Esophagus squamous epithelium (tissue), 5 donors: ENCODE measurements around the gene NPHP1. TPM values are rescaled to one million over a fixed set of nuclear protein-coding genes. Genes with fewer than 3 reads are reported as not detected.
"Not testable (repeated sequence)": the region's sequence is repeated elsewhere in the genome, so short reads cannot be mapped to it uniquely, and the experiment has no call there.

ENCODE experiments used
- DNase-seq: peaks from one replicate; lab custom pipeline; 2025; lab: John Stamatoyannopoulos, UW
- H3K27ac ChIP-seq, 4 donors: fragments of 200-600 bp; sonication (generic); one replicate each; pipeline ENCODE4 v1.5.1; 2016 to 2019; ENCODE audit warnings: mild to moderate bottlenecking in 1 of 4
- H3K27me3 ChIP-seq, 4 donors: fragments of 200-600 bp; sonication (generic); 1 replicate in 3 of 4; 2 replicates in 1 of 4; pipeline versions ENCODE4 v1.5.1 to v1.6.0; 2017 to 2021; ENCODE audit warnings: antibody characterized with exemption in 1 of 4
- H3K36me3 ChIP-seq, 3 donors: fragments of 200-600 bp; sonication (generic); one replicate each; pipeline ENCODE4 v1.5.1; 2016 to 2019
- H3K4me1 ChIP-seq, 3 donors: fragments of 200-600 bp; sonication (generic); one replicate each; pipeline ENCODE4 v1.5.1; 2017 to 2019
- H3K4me3 ChIP-seq, 4 donors: fragments of 200-600 bp; sonication (generic); 1 replicate in 3 of 4; 2 replicates in 1 of 4; pipeline ENCODE4 v1.5.1; 2016 to 2019; ENCODE audit warnings: mild to moderate bottlenecking in 2 of 4, moderate library complexity in 1 of 4
- H3K9me3 ChIP-seq, 3 donors: fragments of 200-600 bp; sonication (generic); one replicate each; pipeline ENCODE4 v1.5.1; 2016 to 2019
- POLR2A ChIP-seq, 4 donors: fragments of 450-650 bp; IDR thresholded peaks; one replicate each; pipeline ENCODE4 v1.6.1; 2017; ENCODE audit warnings: antibody characterized with exemption in 4 of 4, mild to moderate bottlenecking in 4 of 4, moderate library complexity in 3 of 4
- WGBS, 2 donors: methylation state at CpG; one replicate each; pipeline ENCODE4 v1.1.5; 2018; 5-methylcytosine and 5-hydroxymethylcytosine counted together
- intact Hi-C: fragments of 100-400 bp; cut with DNase I; formaldehyde crosslinking; loops from one replicate; pipeline ENCODE4 v1.15.0; 2022
- total RNA-seq, 4 donors: library from RNA; depleted of rRNA; stranded (reverse); fragments of >200 nt; gene quantifications; one replicate each; pipeline ENCODE4 v1.1.0, GENCODE V29; 2016
- TF ChIP-seq, protein P1 (sequence below), 6 experiments: fragments of 450-650 bp in 4 of 6; fragments of 200-600 bp in 2 of 6; sonication (generic) in 2 of 6; IDR thresholded peaks; one replicate each; pipeline ENCODE4 v1.5.1; 2016 to 2019; ENCODE audit warnings: antibody characterized with exemption in 6 of 6, mild to moderate bottlenecking in 4 of 6, moderate library complexity in 4 of 6
- donor health status: DM: yes; HTN: yes; CAD: no.

NPHP1 gene
- total RNA-seq, 4 donors from 2014 or later, result 0.57 to 3.8 (median 1.5) TPM

DNA sequence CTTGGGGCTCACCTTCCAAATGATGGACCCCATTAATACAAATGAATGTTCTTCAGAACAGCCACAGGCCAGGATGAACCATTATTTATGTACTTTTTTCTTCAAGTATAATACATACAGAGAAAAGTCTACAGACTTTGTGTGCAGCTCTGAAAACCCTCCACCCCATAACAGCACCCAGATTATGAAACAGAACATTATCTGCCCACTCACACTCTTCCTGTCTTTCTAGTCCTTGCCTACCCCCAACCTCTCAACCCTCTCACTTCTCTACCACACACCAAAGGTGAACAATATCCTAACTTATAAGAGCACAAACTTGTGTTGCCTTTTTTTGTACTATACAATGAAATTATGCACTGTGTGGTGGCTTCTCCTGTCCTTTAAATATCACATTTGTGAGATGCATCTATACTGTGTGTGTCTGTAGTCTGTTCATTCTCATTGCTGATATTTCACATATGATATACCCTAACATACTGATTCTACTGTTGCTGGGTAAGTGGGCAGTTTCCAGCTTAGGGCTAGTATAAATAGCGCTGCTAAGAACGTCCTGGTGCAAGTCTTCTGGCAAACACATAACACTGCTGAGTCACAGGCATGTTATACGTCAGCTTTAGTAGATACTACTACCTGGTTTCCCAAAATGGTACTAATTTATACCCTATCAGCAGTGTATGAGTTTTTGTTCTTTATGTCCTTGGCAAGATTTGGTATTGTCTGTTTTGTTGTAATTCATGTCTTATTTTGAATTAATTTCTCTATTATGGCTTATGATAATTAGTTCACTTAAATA is 1.0 kb upstream of the NPHP1 start:
- Histone ChIP-seq H3K27me3 (no peaks in the 10 kb centered on the region), H3K4me1 (peaks cover 6 to 28% (median 7%) of the 10 kb centered on the region in 3 donors), H3K4me3 (peak overlapping the region in 2 of 4 donors; percentile 57 to 73), H3K27ac (peak overlapping the region in 1 of 4 donors; percentile 77), H3K36me3 (peaks cover 0 to 30% (median 0%) of the 10 kb centered on the region in 3 donors), H3K9me3 (no peaks in the 10 kb centered on the region)
- TF ChIP-seq POLR2A (IDR thresholded peaks at IDR 0.05), result no peak
- TF ChIP-seq, protein P1, sequence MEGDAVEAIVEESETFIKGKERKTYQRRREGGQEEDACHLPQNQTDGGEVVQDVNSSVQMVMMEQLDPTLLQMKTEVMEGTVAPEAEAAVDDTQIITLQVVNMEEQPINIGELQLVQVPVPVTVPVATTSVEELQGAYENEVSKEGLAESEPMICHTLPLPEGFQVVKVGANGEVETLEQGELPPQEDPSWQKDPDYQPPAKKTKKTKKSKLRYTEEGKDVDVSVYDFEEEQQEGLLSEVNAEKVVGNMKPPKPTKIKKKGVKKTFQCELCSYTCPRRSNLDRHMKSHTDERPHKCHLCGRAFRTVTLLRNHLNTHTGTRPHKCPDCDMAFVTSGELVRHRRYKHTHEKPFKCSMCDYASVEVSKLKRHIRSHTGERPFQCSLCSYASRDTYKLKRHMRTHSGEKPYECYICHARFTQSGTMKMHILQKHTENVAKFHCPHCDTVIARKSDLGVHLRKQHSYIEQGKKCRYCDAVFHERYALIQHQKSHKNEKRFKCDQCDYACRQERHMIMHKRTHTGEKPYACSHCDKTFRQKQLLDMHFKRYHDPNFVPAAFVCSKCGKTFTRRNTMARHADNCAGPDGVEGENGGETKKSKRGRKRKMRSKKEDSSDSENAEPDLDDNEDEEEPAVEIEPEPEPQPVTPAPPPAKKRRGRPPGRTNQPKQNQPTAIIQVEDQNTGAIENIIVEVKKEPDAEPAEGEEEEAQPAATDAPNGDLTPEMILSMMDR (IDR thresholded peaks at IDR 0.05), result no peak
- 27 to 43% methylated on average over 3 of the region's 3 CpGs for WGBS, 2 donors
- DNase-seq, result no peak
- intact Hi-C loops, result no loop called here

DNA sequence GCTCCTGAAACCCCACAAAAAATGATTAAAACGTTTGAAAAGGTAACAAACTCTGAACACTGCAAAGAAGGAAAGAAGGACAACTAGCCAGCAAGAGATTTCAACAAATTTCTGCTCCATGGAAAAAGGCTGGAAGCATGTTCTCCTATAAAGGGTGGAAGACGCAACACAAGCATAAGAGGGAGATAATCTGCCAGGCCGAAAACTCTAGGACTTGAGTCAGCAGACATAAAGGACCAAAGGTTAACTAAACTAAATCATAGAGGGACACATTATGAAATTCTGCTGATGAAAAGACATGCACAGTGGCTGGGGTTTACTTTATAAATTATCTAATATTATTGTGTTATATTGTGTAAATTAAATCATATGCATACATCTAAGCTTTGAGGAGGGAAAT is 6.8 kb downstream of the NPHP1 start:
- TF ChIP-seq, protein P1 (IDR thresholded peaks at IDR 0.05), result no peak
- TF ChIP-seq POLR2A (IDR thresholded peaks at IDR 0.05), result no peak
- intact Hi-C loops, result no loop called here
- Histone ChIP-seq H3K27me3 (no peaks in the 10 kb centered on the region), H3K4me3 (no peak overlapping the region), H3K9me3 (no peaks in the 10 kb centered on the region), H3K36me3 (peaks cover 0 to 10% (median 0%) of the 10 kb centered on the region in 3 donors), H3K4me1 (no peaks in the 10 kb centered on the region), H3K27ac (no peak overlapping the region)
- no peak for DNase-seq
- 69 to 75% methylated on average over 3 of the region's 3 CpGs for WGBS, 2 donors

DNA sequence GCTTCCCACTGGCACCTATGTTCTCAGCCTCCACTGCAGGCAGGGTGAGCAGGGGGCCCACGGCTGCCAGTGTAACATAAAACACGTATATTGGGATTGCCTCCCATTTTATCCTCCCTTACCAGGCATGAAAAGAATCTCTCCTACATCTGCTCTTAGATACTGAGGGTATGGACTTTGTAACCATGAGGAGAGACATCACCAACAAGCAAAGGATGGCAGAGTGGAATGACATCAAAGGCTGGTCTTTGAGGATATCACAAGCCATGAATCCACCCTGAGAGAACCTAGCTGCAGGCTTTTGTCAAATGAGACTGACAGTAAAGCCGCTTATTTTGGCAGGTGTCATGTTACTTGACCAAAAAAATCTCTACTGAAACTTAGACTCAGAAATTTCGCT is 7.4 kb downstream of the NPHP1 start:
- Histone ChIP-seq H3K4me3 (no peak overlapping the region), H3K36me3 (peaks cover 0 to 10% (median 0%) of the 10 kb centered on the region in 3 donors), H3K9me3 (no peaks in the 10 kb centered on the region), H3K4me1 (no peaks in the 10 kb centered on the region), H3K27ac (no peak overlapping the region), H3K27me3 (no peaks in the 10 kb centered on the region)
- TF ChIP-seq POLR2A (IDR thresholded peaks at IDR 0.05), result no peak
- TF ChIP-seq, protein P1 (IDR thresholded peaks at IDR 0.05), result no peak
- intact Hi-C loops, result no loop called here
- DNase-seq, result no peak
- WGBS, 2 donors, result 88 to 93% methylated on average over 4 of the region's 4 CpGs

DNA sequence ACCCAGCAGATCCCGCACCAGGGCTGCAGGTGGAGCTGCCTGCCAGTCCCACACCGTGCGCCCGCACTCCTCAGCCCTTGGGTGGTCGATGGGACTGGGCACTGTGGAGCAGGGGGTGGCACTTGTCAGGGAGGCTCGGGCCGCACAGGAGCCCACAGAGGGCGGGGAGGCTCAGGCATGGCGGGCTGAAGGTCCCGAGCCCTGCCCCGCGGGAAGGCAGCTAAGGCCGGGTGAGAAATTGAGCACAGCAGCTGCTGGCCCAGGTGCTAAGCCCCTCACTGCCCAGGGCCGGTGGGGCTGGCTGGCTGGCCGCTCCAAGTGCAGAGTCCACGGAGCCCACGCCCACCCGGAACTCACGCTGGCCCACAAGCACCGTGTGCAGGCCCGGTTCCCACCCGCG is 14.6 kb downstream of the NPHP1 start:
- intact Hi-C loops, result not testable (repeated sequence)

DNA sequence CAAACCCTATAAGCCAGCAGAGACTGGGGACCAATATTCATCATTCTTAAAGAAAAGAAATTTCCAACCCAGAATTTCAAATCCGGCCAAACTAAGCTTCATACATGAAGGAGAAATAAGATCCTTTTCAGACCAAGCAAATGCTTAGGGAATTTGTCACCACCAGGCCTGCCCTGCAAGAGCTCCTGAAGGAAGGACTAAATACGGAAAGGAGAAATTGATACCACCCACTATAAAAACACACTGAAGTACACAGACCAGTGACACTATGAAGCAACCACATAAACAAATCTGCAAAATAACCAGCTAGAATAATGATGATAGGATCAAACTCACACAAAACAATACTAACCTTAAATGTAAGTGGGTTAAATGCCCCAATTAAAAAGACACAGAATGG is 22.4 kb downstream of the NPHP1 start:
- DNase-seq, result no peak
- Histone ChIP-seq H3K27ac (no peak overlapping the region), H3K9me3 (peaks cover 0 to 13% (median 10%) of the 10 kb centered on the region in 3 donors), H3K27me3 (no peaks in the 10 kb centered on the region), H3K4me1 (peaks cover 0 to 15% (median 7%) of the 10 kb centered on the region in 3 donors), H3K4me3 (no peak overlapping the region), H3K36me3 (peaks cover 0 to 4% (median 0%) of the 10 kb centered on the region in 3 donors)
- intact Hi-C loops, result no loop called here
- 93 to 97% methylated on average over 2 of the region's 2 CpGs for WGBS, 2 donors
- TF ChIP-seq, protein P1 (IDR thresholded peaks at IDR 0.05), result no peak
- TF ChIP-seq POLR2A (IDR thresholded peaks at IDR 0.05), result no peak

More for the DNA sequence above, 14.6 kb downstream of the NPHP1 start:
- not testable (repeated sequence) for H3K36me3 ChIP-seq, H3K9me3 ChIP-seq, H3K4me3 ChIP-seq, H3K4me1 ChIP-seq, H3K27me3 ChIP-seq, DNase-seq, H3K27ac ChIP-seq
- WGBS, 2 donors, result 80 to 100% methylated on average over 2 to 6 of the region's 23 CpGs
